IMR-90 (cell line): ENCODE results near the gene SRXN1. TPM values are rescaled to one million over a fixed set of nuclear protein-coding genes. Genes with fewer than 3 reads are reported as not detected.

Experiments used
- ATAC-seq: fragments of 200-7000 bp; cut with Tn5 transposase; 2 replicates; pipeline ENCODE4 v1.9.1; 2020; ENCODE audit warnings: low read depth, mild to moderate bottlenecking, moderate library complexity
- BruUV-seq: library from RNA; stranded (reverse); fragments of 400-500 nt; replicated peaks from 2 replicates; lab custom pipeline; 2021; lab: Mats Ljungman, UMichigan
- CTCF ChIA-PET: fragments of 300-600 bp; formaldehyde crosslinking; extraction: SDS; loops from one replicate; lab custom pipeline; 2021; ENCODE audit warnings: antibody characterized with exemption; lab: Yijun Ruan, JAX
- POLR2A ChIA-PET: fragments of 300-600 bp; sonication (Branson Sonifier 250); formaldehyde crosslinking; loops from one replicate; lab custom pipeline; 2022; ENCODE audit warnings: antibody characterized with exemption; ENCODE audit not compliant: unreplicated experiment; lab: Charles Lee
- DNase-seq: peaks from one replicate; pipeline ENCODE4 v3.0.0; 2013
- H2AFZ ChIP-seq: replicated peaks from 2 replicates; pipeline ENCODE3; 2013; ENCODE audit warnings: low read length, mild to moderate bottlenecking; ENCODE audit not compliant: poor library complexity
- H2AK5ac ChIP-seq: 2 replicates; pipeline ENCODE4 v1.6.1; 2013; ENCODE audit warnings: low read depth, low read length, inconsistent platforms
- H2AK9ac ChIP-seq: replicated peaks from 2 replicates; pipeline ENCODE3; 2013; ENCODE audit warnings: mild to moderate bottlenecking, low read depth, low read length, moderate library complexity; ENCODE audit not compliant: poor library complexity
- H2BK120ac ChIP-seq: 2 replicates; pipeline ENCODE4 v1.6.1; 2013; ENCODE audit warnings: low read depth, low read length, inconsistent platforms
- H2BK15ac ChIP-seq: 3 replicates; pipeline ENCODE4 v1.6.1; 2013; ENCODE audit warnings: low read depth, low read length, inconsistent platforms
- H2BK20ac ChIP-seq: 2 replicates; pipeline ENCODE4 v1.6.1; 2013; ENCODE audit warnings: low read depth, mild to moderate bottlenecking, inconsistent platforms, low read length, moderate library complexity
- H2BK5ac ChIP-seq: 2 replicates; pipeline ENCODE4 v1.6.1; 2013; ENCODE audit warnings: mild to moderate bottlenecking, low read depth, low read length, inconsistent platforms; ENCODE audit not compliant: poor library complexity, severe bottlenecking
- H3K14ac ChIP-seq: replicated peaks from 2 replicates; pipeline ENCODE4 v1.6.1; 2013; ENCODE audit warnings: low read depth, low read length, inconsistent platforms
- H3K18ac ChIP-seq: 2 replicates; pipeline ENCODE4 v1.6.1; 2013; ENCODE audit warnings: low read depth, low read length, control low read depth
- H3K23ac ChIP-seq: 2 replicates; pipeline ENCODE4 v1.6.1; 2013; ENCODE audit warnings: low read depth, low read length, inconsistent platforms
- H3K27ac ChIP-seq: 2 replicates; pipeline ENCODE4 v1.5.1; 2013; ENCODE audit warnings: mild to moderate bottlenecking, control low read depth, low read length; ENCODE audit not compliant: insufficient read depth
- H3K27me3 ChIP-seq: 2 replicates; pipeline ENCODE4 v1.6.1; 2013; ENCODE audit warnings: low read length; ENCODE audit not compliant: control insufficient read depth, insufficient read depth
- H3K36me3 ChIP-seq: 2 replicates; pipeline ENCODE4 v1.6.1; 2013; ENCODE audit warnings: low read length, mixed read lengths; ENCODE audit not compliant: control insufficient read depth, insufficient read depth
- H3K4ac ChIP-seq: 2 replicates; pipeline ENCODE4 v1.6.1; 2013; ENCODE audit warnings: low read depth, low read length, inconsistent platforms
- H3K4me1 ChIP-seq: 2 replicates; pipeline ENCODE4 v1.6.1; 2013; ENCODE audit warnings: low read length, mixed read lengths; ENCODE audit not compliant: control insufficient read depth, insufficient read depth
- H3K4me2 ChIP-seq: 2 replicates; pipeline ENCODE4 v1.6.1; 2013; ENCODE audit warnings: low read depth, mild to moderate bottlenecking, control low read depth, low read length, moderate library complexity
- H3K4me3 ChIP-seq: 2 replicates; pipeline ENCODE4 v1.5.1; 2013; ENCODE audit warnings: low read depth, mild to moderate bottlenecking, control low read depth, low read length, moderate library complexity; ENCODE audit not compliant: insufficient read depth
- H3K56ac ChIP-seq: 2 replicates; pipeline ENCODE4 v1.6.1; 2013; ENCODE audit warnings: low read length, inconsistent platforms; ENCODE audit not compliant: insufficient read depth; ENCODE audit errors: extremely low read depth
- H3K79me1 ChIP-seq, 2 experiments: 2 replicates each; pipeline ENCODE4 v1.6.1; 2013; ENCODE audit warnings: low read length in 2 of 2, inconsistent platforms in 1 of 2, low read depth in 1 of 2
- H3K9ac ChIP-seq: 2 replicates; pipeline ENCODE4 v1.6.1; 2013; ENCODE audit warnings: low read depth, low read length, control low read depth
- H3K9me1 ChIP-seq: 2 replicates; pipeline ENCODE4 v1.6.1; 2013; ENCODE audit warnings: low read length, inconsistent platforms; ENCODE audit not compliant: insufficient read depth
- H3K9me3 ChIP-seq: 2 replicates; pipeline ENCODE4 v1.6.1; 2013; ENCODE audit warnings: low read length; ENCODE audit not compliant: control insufficient read depth, insufficient read depth
- H4K20me1 ChIP-seq: 2 replicates; pipeline ENCODE4 v1.6.1; 2013; ENCODE audit warnings: low read length, inconsistent platforms; ENCODE audit not compliant: insufficient read depth
- H4K5ac ChIP-seq: 2 replicates; pipeline ENCODE4 v1.6.1; 2013; ENCODE audit warnings: mild to moderate bottlenecking, low read depth, low read length, control low read depth
- H4K8ac ChIP-seq, 2 experiments: 2 replicates each; pipeline ENCODE4 v1.6.1; 2013; ENCODE audit warnings: low read depth in 2 of 2, low read length in 2 of 2, control low read depth in 1 of 2, inconsistent platforms in 1 of 2
- H4K91ac ChIP-seq: 2 replicates; pipeline ENCODE4 v1.6.1; 2013; ENCODE audit warnings: low read depth, low read length, inconsistent platforms; ENCODE audit not compliant: insufficient read depth
- BHLHE40 ChIP-seq: fragments of 150-350 bp; IDR thresholded peaks from 2 replicates; pipeline ENCODE4 v1.6.1; 2016; ENCODE audit warnings: mild to moderate bottlenecking, low read depth, low read length
- CEBPB ChIP-seq: IDR thresholded peaks from 2 replicates; pipeline ENCODE4 v1.6.1; 2012; ENCODE audit warnings: low read depth, low read length, improper control_type of control experiment
- CHD1 ChIP-seq: IDR thresholded peaks from 2 replicates; pipeline ENCODE4 v1.6.1; 2012; ENCODE audit warnings: low read depth, low read length, improper control_type of control experiment
- FOS ChIP-seq: fragments of 150-350 bp; IDR thresholded peaks from 2 replicates; pipeline ENCODE4 v1.6.1; 2016; ENCODE audit warnings: low read depth, low read length
- MAFK ChIP-seq: IDR thresholded peaks from 2 replicates; pipeline ENCODE4 v1.6.1; 2012; ENCODE audit warnings: low read depth, low read length, improper control_type of control experiment
- MAZ ChIP-seq: IDR thresholded peaks from 2 replicates; pipeline ENCODE4 v1.6.1; 2012; ENCODE audit warnings: low read depth, mild to moderate bottlenecking, low read length, improper control_type of control experiment, moderate library complexity, borderline replicate concordance
- MXI1 ChIP-seq: IDR thresholded peaks from 2 replicates; pipeline ENCODE4 v1.6.1; 2012; ENCODE audit warnings: low read depth, mild to moderate bottlenecking, low read length, moderate library complexity, borderline replicate concordance
- NFE2L2 ChIP-seq: fragments of 150-350 bp; IDR thresholded peaks from 2 replicates; pipeline ENCODE4 v1.6.1; 2016; ENCODE audit warnings: low read depth, mild to moderate bottlenecking, low read length
- RAD21 ChIP-seq: IDR thresholded peaks from 2 replicates; pipeline ENCODE4 v1.6.1; 2012; ENCODE audit warnings: low read length, improper control_type of control experiment
- RFX5 ChIP-seq: IDR thresholded peaks from 2 replicates; pipeline ENCODE4 v1.8.0; 2012; ENCODE audit warnings: low read depth, mild to moderate bottlenecking, low read length, moderate library complexity
- SMC3 ChIP-seq: fragments of 150-350 bp; IDR thresholded peaks from 2 replicates; pipeline ENCODE4 v1.6.1; 2016; ENCODE audit warnings: low read depth, mild to moderate bottlenecking, antibody characterized with exemption, low read length, moderate library complexity
- WGBS, 2 experiments: methylation state at CpG; one replicate each; pipeline versions ENCODE4 v1.1.5 to v1.1.7; 2013; ENCODE audit warnings: missing lambda C conversion rate in 2 of 2; ENCODE audit not compliant: insufficient read length in 1 of 2; ENCODE audit errors: extremely low coverage in 2 of 2; 5-methylcytosine and 5-hydroxymethylcytosine counted together
- dilution Hi-C: fragments of 300-500 bp; cut with HindIII; formaldehyde crosslinking; loops from one replicate; pipeline ENCODE4 v1.14.3; 2018; ENCODE audit warnings: low sequenced_read_pairs; ENCODE audit not compliant: unreplicated experiment
- in situ Hi-C: fragments of 300-500 bp; cut with MboI; formaldehyde crosslinking; loops from 3 replicates; pipeline ENCODE4 v1.14.3; 2019; ENCODE audit warnings: low sequenced_read_pairs, inconsistent platforms, mixed read lengths
- intact Hi-C: fragments of 100-400 bp; cut with micrococcal nuclease; formaldehyde crosslinking; loops from 2 replicates; pipeline ENCODE4 v1.10.0; 2022
- polyA plus RNA-seq, 3 experiments: library from polyadenylated mRNA; depleted of rRNA; stranded (reverse); fragments of >200 nt; gene quantifications; 2 replicates each; pipeline ENCODE4 v1.2.3, GENCODE V29; 2012; ENCODE audit warnings: low replicate concordance in 1 of 3
- total RNA-seq: library from RNA; depleted of rRNA; stranded (reverse); fragments of >200 nt; gene quantifications from 2 replicates; pipeline ENCODE4 v1.2.3, GENCODE V29; 2012
- TF ChIP-seq, protein P1 (sequence below): fragments of 150-350 bp; IDR thresholded peaks from 2 replicates; pipeline ENCODE4 v1.6.1; 2016; ENCODE audit warnings: low read depth, mild to moderate bottlenecking, low read length, moderate library complexity, borderline replicate concordance

SRXN1 gene
- total and polyA plus RNA-seq, 2 of the 4 experiments (the other 2 are of a cell fraction), result 51.2 to 71.2 TPM

GRCh38 chr20:673603-674001 is 20.6 kb upstream of the SRXN1 start:
- no peak overlapping the region for H3K9ac ChIP-seq
- no peak overlapping the region for H3K14ac ChIP-seq
- no peak overlapping the region for H3K4me2 ChIP-seq
- no peaks in the 10 kb centered on the region for H3K36me3 ChIP-seq
- H4K5ac ChIP-seq, result no peak overlapping the region
- H2AK5ac ChIP-seq, result no peak overlapping the region
- no peak overlapping the region for H3K56ac ChIP-seq
- no TSS peak for BruUV-seq
- no peak overlapping the region for H3K27ac ChIP-seq
- ATAC-seq (no peak), DNase-seq (no peak)
- intact Hi-C loops, result no loop called here
- H3K9me1 ChIP-seq, result no peaks in the 10 kb centered on the region
- H4K20me1 ChIP-seq, result no peaks in the 10 kb centered on the region
- H2BK15ac ChIP-seq, result no peak overlapping the region
- POLR2A ChIA-PET, result no interaction called here
- no peak overlapping the region for H3K4ac ChIP-seq
- H4K91ac ChIP-seq, result no peak overlapping the region
- no peak overlapping the region for H2BK5ac ChIP-seq
- in situ Hi-C loops, result loop anchor here (10.0 kb wide), 1 partner anchor 109 kb away; no protein-coding TSS in a partner anchor
- TF ChIP-seq SMC3 (no peak), RAD21 (no peak), BHLHE40 (no peak), FOS (no peak), MAZ (no peak), CEBPB (no peak), CHD1 (no peak), RFX5 (no peak), MAFK (no peak), MXI1 (no peak), NFE2L2 (no peak)
- TF ChIP-seq, protein P1, sequence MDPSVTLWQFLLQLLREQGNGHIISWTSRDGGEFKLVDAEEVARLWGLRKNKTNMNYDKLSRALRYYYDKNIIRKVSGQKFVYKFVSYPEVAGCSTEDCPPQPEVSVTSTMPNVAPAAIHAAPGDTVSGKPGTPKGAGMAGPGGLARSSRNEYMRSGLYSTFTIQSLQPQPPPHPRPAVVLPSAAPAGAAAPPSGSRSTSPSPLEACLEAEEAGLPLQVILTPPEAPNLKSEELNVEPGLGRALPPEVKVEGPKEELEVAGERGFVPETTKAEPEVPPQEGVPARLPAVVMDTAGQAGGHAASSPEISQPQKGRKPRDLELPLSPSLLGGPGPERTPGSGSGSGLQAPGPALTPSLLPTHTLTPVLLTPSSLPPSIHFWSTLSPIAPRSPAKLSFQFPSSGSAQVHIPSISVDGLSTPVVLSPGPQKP, result no peak
- dilution Hi-C loops, result no loop called here
- no peak overlapping the region for H2BK120ac ChIP-seq
- H2AFZ ChIP-seq, result no peak overlapping the region
- 0% methylated on average over 1 of the region's 3 CpGs; no CpG with 5 or more reads in 1 of the 2 experiments for WGBS, 2 experiments
- no peak overlapping the region for H2AK9ac ChIP-seq
- CTCF ChIA-PET, result interaction anchor here (1.1 kb wide), 1 partner anchor 65 kb away, joined by 4 read pairs; no protein-coding TSS in a partner anchor
- no peak overlapping the region for H3K18ac ChIP-seq
- no peaks in the 10 kb centered on the region for H3K79me1 ChIP-seq
- no peak overlapping the region for H3K23ac ChIP-seq
- no peaks in the 10 kb centered on the region for H3K4me1 ChIP-seq
- no peak overlapping the region for H3K4me3 ChIP-seq
- peaks cover 67% of the 10 kb centered on the region for H3K27me3 ChIP-seq
- no peaks in the 10 kb centered on the region for H3K9me3 ChIP-seq
- no peak overlapping the region for H2BK20ac ChIP-seq
- H4K8ac ChIP-seq, result no peak overlapping the region
